Lower lobe of right lung (tissue), 2 donors: ENCODE measurements around the gene TTC7B. TPM values are rescaled to one million over a fixed set of nuclear protein-coding genes. Genes with fewer than 3 reads are reported as not detected.

Experiments used
- ATAC-seq, 2 donors: fragments of 200-7000 bp; cut with Tn5 transposase; one replicate each; pipeline ENCODE4 v1.9.1; 2020 to 2022; ENCODE audit warnings: mild to moderate bottlenecking in 2 of 2, moderate library complexity in 2 of 2
- DNase-seq: peaks from one replicate; pipeline ENCODE4 v3.0.0-alpha.2; 2020
- H3K27ac ChIP-seq: fragments of 200-600 bp; one replicate; pipeline ENCODE4 v1.8.0; 2022
- H3K27me3 ChIP-seq: fragments of 200-600 bp; one replicate; pipeline ENCODE4 v1.8.0; 2022; ENCODE audit warnings: low read depth
- H3K36me3 ChIP-seq: fragments of 200-600 bp; one replicate; pipeline ENCODE4 v1.8.0; 2022; ENCODE audit warnings: mild to moderate bottlenecking
- H3K4me1 ChIP-seq: fragments of 200-600 bp; one replicate; pipeline ENCODE4 v1.8.0; 2022
- H3K4me3 ChIP-seq: fragments of 200-600 bp; one replicate; pipeline ENCODE4 v1.8.0; 2022; ENCODE audit warnings: mild to moderate bottlenecking
- H3K9me3 ChIP-seq: fragments of 200-600 bp; one replicate; pipeline ENCODE4 v1.8.0; 2022
- intact Hi-C: fragments of 100-400 bp; cut with DNase I; formaldehyde crosslinking; loops from one replicate; pipeline ENCODE4 v1.11.0; 2022
- total RNA-seq: library from RNA; stranded (reverse); fragmentation: NEBNext Ultra II Directional; extraction: Animal tissue kit (Norgen Biotek cat#: 25700); gene quantifications from one replicate; pipeline ENCODE4 v1.2.1, GENCODE V29; 2021
- TF ChIP-seq, protein P1 (sequence below): fragments of 200-600 bp; IDR thresholded peaks from one replicate; pipeline ENCODE4 v1.8.0; 2022; ENCODE audit warnings: antibody characterized with exemption, mild to moderate bottlenecking
- donor health status: DM: no; HTN: yes; CAD: no; lungs with severe emphysema.

The TTC7B gene
- total RNA-seq, 1 donor from 2014 or later: 54.1 TPM

DNA sequence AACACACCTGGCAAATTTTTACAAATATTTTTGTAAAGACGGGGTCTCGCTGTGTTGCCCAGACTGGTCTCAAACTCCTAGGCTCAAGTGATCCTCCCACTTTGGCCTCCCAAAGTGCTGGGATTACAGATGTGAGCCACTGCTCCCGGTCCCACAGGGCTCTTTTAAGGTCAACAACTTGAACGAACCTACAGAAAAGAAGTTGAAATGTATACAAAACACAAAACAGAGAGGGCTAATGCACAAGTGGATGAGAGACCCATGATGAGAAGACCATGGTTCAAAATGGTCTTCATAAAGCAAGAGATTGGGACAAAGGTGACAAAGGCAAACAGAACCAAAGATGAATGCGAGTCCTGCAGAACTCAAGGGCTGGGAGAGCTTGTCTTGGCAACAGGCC, 328.0 kb downstream of the TTC7B start:
- Histone ChIP-seq H3K27ac (no peak overlapping the region), H3K36me3 (no peaks in the 10 kb centered on the region), H3K4me3 (no peak overlapping the region), H3K9me3 (no peaks in the 10 kb centered on the region), H3K4me1 (peaks cover 11% of the 10 kb centered on the region), H3K27me3 (no peaks in the 10 kb centered on the region)
- TF ChIP-seq, protein P1, sequence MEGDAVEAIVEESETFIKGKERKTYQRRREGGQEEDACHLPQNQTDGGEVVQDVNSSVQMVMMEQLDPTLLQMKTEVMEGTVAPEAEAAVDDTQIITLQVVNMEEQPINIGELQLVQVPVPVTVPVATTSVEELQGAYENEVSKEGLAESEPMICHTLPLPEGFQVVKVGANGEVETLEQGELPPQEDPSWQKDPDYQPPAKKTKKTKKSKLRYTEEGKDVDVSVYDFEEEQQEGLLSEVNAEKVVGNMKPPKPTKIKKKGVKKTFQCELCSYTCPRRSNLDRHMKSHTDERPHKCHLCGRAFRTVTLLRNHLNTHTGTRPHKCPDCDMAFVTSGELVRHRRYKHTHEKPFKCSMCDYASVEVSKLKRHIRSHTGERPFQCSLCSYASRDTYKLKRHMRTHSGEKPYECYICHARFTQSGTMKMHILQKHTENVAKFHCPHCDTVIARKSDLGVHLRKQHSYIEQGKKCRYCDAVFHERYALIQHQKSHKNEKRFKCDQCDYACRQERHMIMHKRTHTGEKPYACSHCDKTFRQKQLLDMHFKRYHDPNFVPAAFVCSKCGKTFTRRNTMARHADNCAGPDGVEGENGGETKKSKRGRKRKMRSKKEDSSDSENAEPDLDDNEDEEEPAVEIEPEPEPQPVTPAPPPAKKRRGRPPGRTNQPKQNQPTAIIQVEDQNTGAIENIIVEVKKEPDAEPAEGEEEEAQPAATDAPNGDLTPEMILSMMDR: no peak
- DNase-seq (no peak), ATAC-seq (no peak)
- intact Hi-C loops: no loop called here

DNA sequence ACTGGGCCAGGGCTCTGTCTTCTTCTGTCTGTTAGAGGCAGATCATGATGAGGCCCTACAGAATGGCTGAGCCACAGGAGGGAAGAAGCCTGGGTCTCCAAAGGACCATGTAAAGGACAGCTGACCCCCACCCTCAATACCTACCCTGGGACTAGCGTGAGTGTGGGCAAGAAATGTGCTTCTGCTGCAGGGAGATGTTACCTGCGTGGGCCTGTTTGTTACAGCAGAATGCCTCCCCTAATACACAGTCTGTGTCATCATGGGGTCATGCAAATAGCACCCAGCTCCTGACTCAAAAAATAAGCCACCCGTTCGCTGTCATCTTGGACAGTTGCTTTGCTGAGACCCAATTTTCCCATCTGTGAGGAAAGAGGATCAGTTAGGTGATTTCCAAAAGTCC, 328.8 kb downstream of the TTC7B start:
- Histone ChIP-seq H3K27me3 (no peaks in the 10 kb centered on the region), H3K27ac (no peak overlapping the region), H3K4me1 (peaks cover 11% of the 10 kb centered on the region), H3K36me3 (no peaks in the 10 kb centered on the region), H3K4me3 (no peak overlapping the region), H3K9me3 (no peaks in the 10 kb centered on the region)
- intact Hi-C loops: no loop called here
- ATAC-seq (no peak), DNase-seq (no peak)
- TF ChIP-seq, protein P1: no peak

DNA sequence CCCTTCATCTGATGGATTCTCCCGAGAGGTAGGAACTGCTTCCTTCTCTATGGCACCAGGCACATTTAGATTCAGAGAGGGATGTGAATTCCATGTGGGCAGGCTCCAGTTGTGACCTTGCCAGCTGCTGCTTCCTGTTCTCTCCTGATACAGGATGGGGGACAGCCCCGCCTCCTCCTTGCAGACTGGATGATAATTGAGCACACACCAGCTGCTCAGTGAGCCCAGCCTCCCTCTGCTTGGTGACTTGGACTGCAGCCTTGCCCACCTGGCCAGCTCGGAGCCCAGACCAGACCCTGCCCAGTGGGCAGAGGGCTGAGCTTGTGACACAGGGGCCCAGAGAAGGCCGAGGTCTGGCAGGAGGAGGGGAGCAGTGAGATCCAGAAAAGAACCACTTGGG, 329.2 kb downstream of the TTC7B start:
- DNase-seq: no peak
- H3K36me3 ChIP-seq: no peaks in the 10 kb centered on the region
- intact Hi-C loops: no loop called here
- TF ChIP-seq, protein P1: no peak
- H3K9me3 ChIP-seq: no peaks in the 10 kb centered on the region
- no peaks in the 10 kb centered on the region for H3K27me3 ChIP-seq
- H3K4me3 ChIP-seq: no peak overlapping the region
- no peak overlapping the region for H3K27ac ChIP-seq
- H3K4me1 ChIP-seq: peaks cover 10% of the 10 kb centered on the region
- no peak for ATAC-seq

- ATAC-seq: no peak
- intact Hi-C loops: no loop called here
- H3K4me1 ChIP-seq: no peaks in the 10 kb centered on the region
- H3K9me3 ChIP-seq: no peaks in the 10 kb centered on the region
- no peak overlapping the region for H3K4me3 ChIP-seq
- H3K27ac ChIP-seq: no peak overlapping the region
- no peaks in the 10 kb centered on the region for H3K36me3 ChIP-seq
- H3K27me3 ChIP-seq: no peaks in the 10 kb centered on the region
- no peak for DNase-seq
- TF ChIP-seq, protein P1: no peak
These were observed 331.9 kb downstream of the TTC7B start for GRCh38 chr14:90484291-90484690.

- H3K36me3 ChIP-seq: no peaks in the 10 kb centered on the region
- peak in 1 of 2 donors; percentile 34 for ATAC-seq
- H3K9me3 ChIP-seq: no peaks in the 10 kb centered on the region
- intact Hi-C loops: no loop called here
- no peak overlapping the region for H3K4me3 ChIP-seq
- H3K4me1 ChIP-seq: no peaks in the 10 kb centered on the region
- no peak for DNase-seq
- TF ChIP-seq, protein P1: no peak
- H3K27me3 ChIP-seq: no peaks in the 10 kb centered on the region
- no peak overlapping the region for H3K27ac ChIP-seq
These were observed 332.7 kb downstream of the TTC7B start for GRCh38 chr14:90483571-90483974.

- no peaks in the 10 kb centered on the region for H3K9me3 ChIP-seq
- H3K27ac ChIP-seq: no peak overlapping the region
- DNase-seq (no peak), ATAC-seq (no peak)
- no peaks in the 10 kb centered on the region for H3K4me1 ChIP-seq
- intact Hi-C loops: no loop called here
- TF ChIP-seq, protein P1: no peak
- no peaks in the 10 kb centered on the region for H3K36me3 ChIP-seq
- H3K4me3 ChIP-seq: no peak overlapping the region
- H3K27me3 ChIP-seq: no peaks in the 10 kb centered on the region
These were observed 333.1 kb downstream of the TTC7B start for GRCh38 chr14:90483117-90483516.
